Thoracic aorta (tissue), 2 donors: ENCODE data around the gene SF3B6. TPM values are rescaled to one million over a fixed set of nuclear protein-coding genes. Genes with fewer than 3 reads are reported as not detected.

Source experiments
- ATAC-seq: fragments of 150-250 bp; one replicate; pipeline ENCODE4 v1.8.0; 2017; ENCODE audit warnings: low read depth; ENCODE audit not compliant: insufficient number of reproducible peaks, low FRiP score
- DNase-seq: peaks from one replicate; pipeline ENCODE4 v3.0.0-alpha.2; 2020; ENCODE audit warnings: low spot score
- H3K27ac ChIP-seq, 2 donors: fragments of 200-600 bp; sonication (generic); 1 replicate in 1 of 2; 2 replicates in 1 of 2; pipeline ENCODE4 v1.5.1; 2016; ENCODE audit warnings: mild to moderate bottlenecking in 2 of 2, moderate library complexity in 2 of 2
- H3K27me3 ChIP-seq: fragments of 200-600 bp; sonication (generic); replicated peaks from 2 replicates; pipeline ENCODE4 v1.6.0; 2016; ENCODE audit warnings: mild to moderate bottlenecking; ENCODE audit not compliant: insufficient read depth
- H3K36me3 ChIP-seq: fragments of 200-600 bp; sonication (generic); one replicate; pipeline ENCODE4 v1.5.1; 2016
- H3K4me1 ChIP-seq, 2 donors: fragments of 200-600 bp; sonication (generic); 1 replicate in 1 of 2; 2 replicates in 1 of 2; pipeline versions ENCODE4 v1.5.1 to v1.6.0; 2016; ENCODE audit warnings: low read depth in 2 of 2, mild to moderate bottlenecking in 1 of 2; ENCODE audit not compliant: control insufficient read depth in 1 of 2
- H3K4me3 ChIP-seq: fragments of 200-600 bp; sonication (generic); 2 replicates; pipeline ENCODE4 v1.5.1; 2016; ENCODE audit warnings: mild to moderate bottlenecking
- H3K9me3 ChIP-seq: fragments of 200-600 bp; sonication (generic); 2 replicates; pipeline ENCODE4 v1.5.1; 2016
- CTCF ChIP-seq: fragments of 200-600 bp; sonication (generic); IDR thresholded peaks from one replicate; pipeline ENCODE4 v1.5.1; 2019; ENCODE audit warnings: antibody characterized with exemption
- total RNA-seq, 2 donors: library from RNA; depleted of rRNA; stranded (reverse); fragments of >200 nt; gene quantifications; one replicate each; pipeline versions ENCODE4 v1.1.0 to v1.2.3, GENCODE V29; 2016

The SF3B6 gene
- total RNA-seq, 2 donors from 2014 or later = 39.7 to 44.1 TPM

GRCh38 chr2:24021122-24021998 is 54.8 kb downstream of the SF3B6 start:
- ATAC-seq (no peak), DNase-seq (no peak)
- Histone ChIP-seq H3K27me3 (no peaks in the 10 kb centered on the region), H3K4me1 (no peaks in the 10 kb centered on the region), H3K36me3 (peaks cover 7% of the 10 kb centered on the region), H3K9me3 (no peaks in the 10 kb centered on the region), H3K27ac (no peak overlapping the region), H3K4me3 (no peak overlapping the region)
- no peak for TF ChIP-seq CTCF

DNA sequence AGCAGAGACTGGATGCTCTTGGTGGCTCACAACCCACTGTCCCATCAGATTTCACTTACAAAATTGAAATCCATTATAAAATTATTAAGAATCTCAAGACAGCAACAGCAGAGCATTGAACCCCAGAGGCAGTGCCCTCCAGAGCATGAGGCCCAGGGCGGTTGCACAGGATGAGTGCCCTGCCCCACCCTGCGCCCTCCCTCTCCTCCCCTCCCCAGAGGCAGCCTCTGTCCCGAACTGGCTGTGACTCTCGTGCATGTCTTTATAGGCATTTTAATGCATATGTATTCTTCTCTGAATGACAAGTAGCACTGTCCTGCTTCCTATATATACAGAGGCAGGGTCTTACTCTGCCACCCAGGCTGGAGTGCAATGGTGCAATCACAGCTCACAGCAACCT is 55.9 kb downstream of the SF3B6 start:
- Histone ChIP-seq H3K27ac (no peak overlapping the region), H3K36me3 (peaks cover 7% of the 10 kb centered on the region), H3K9me3 (no peaks in the 10 kb centered on the region), H3K4me1 (no peaks in the 10 kb centered on the region), H3K27me3 (no peaks in the 10 kb centered on the region), H3K4me3 (no peak overlapping the region)
- ATAC-seq (no peak), DNase-seq (no peak)
- no peak for TF ChIP-seq CTCF

GRCh38 chr2:24019729-24020128 is 56.4 kb downstream of the SF3B6 start:
- no peak for DNase-seq
- H3K4me3 ChIP-seq = no peak overlapping the region
- no peaks in the 10 kb centered on the region for H3K9me3 ChIP-seq
- H3K27ac ChIP-seq = no peak overlapping the region
- no peaks in the 10 kb centered on the region for H3K4me1 ChIP-seq
- no peak for ATAC-seq
- H3K27me3 ChIP-seq = no peaks in the 10 kb centered on the region
- peaks cover 7% of the 10 kb centered on the region for H3K36me3 ChIP-seq
- TF ChIP-seq CTCF = no peak

DNA sequence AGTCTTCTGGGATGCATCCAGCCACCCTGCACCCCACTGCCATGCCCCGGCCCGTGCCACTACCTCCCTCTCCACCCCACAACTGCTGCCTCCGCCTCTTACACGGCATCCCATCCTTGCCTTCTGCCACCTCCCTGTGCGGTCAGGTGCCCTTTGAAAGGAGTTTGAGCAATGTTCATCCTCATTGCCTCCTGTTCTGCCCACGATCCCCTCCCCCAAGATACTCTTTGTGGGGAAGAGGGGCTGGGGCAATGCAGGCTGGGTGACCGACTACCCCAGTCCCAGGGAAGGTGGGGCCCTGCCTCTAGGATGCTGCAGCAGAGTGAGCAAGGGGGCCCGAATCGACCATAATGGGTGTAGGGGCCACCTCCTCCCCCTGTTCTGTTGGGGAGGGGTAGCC is 57.9 kb downstream of the SF3B6 start:
- ATAC-seq (no peak), DNase-seq (no peak)
- H3K4me3 ChIP-seq = no peak overlapping the region
- no peak for TF ChIP-seq CTCF
- H3K27ac ChIP-seq = no peak overlapping the region
- H3K27me3 ChIP-seq = no peaks in the 10 kb centered on the region
- no peaks in the 10 kb centered on the region for H3K4me1 ChIP-seq
- no peaks in the 10 kb centered on the region for H3K9me3 ChIP-seq
- H3K36me3 ChIP-seq = peaks cover 3% of the 10 kb centered on the region

DNA sequence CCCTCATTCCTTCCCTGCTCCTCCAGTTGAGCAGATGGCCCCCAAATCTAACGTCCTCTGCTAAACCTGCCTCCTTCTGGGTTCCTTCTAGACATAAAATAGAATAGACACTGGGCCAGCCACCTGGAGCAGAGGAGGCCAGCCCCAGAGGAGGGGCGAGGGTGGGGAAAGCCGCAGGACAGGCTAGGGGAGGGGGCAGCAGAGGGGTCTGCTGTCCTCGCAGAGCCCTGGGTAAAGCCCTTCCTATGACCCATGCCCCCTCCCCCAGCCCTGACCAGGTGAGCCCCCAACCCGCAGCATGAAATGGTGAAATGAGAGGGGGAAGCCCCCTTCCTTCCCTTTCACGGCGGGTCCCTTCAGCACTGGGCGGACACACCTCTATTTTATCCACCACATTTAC is 58.4 kb downstream of the SF3B6 start:
- H3K36me3 ChIP-seq = peaks cover 2% of the 10 kb centered on the region
- H3K9me3 ChIP-seq = no peaks in the 10 kb centered on the region
- no peak overlapping the region for H3K4me3 ChIP-seq
- H3K27ac ChIP-seq = no peak overlapping the region
- no peaks in the 10 kb centered on the region for H3K4me1 ChIP-seq
- DNase-seq = no peak
- no peak for TF ChIP-seq CTCF
- no peaks in the 10 kb centered on the region for H3K27me3 ChIP-seq
- ATAC-seq = no peak

Other genes starting within 250 kb of the SF3B6 start
- gene ATAD2B, start 149.2 kb downstream of the SF3B6 start, total RNA-seq = 10 to 100 TPM; 38.3 to 80.7 TPM
- gene UBXN2A, start 135.9 kb downstream of the SF3B6 start, total RNA-seq = 10 to 100 TPM in 1 of 2 donors, 1 to 10 TPM in 1; 6.1 to 18.8 TPM
- gene MFSD2B, start 66.2 kb downstream of the SF3B6 start, total RNA-seq = under 1 TPM in 1 of 2 donors, not detected in 1; 0.14 TPM
- gene WDCP, start 28.9 kb downstream of the SF3B6 start, total RNA-seq = 10 to 100 TPM in 1 of 2 donors, 1 to 10 TPM in 1; 8.0 to 21.3 TPM
- gene FKBP1B, start 26.6 kb downstream of the SF3B6 start, total RNA-seq = 10 to 100 TPM in 1 of 2 donors, 1 to 10 TPM in 1; 7.3 to 12.5 TPM
- 10 to 100 TPM in 1 of 2 donors, 1 to 10 TPM in 1; 3.1 to 13.0 TPM for gene TP53I3, start 8.5 kb upstream of the SF3B6 start, total RNA-seq
- gene PFN4, start 47.0 kb upstream of the SF3B6 start, total RNA-seq = 1 to 10 TPM in 1 of 2 donors, not detected in 1; 1.9 TPM
- 100 to 1,000 TPM in 1 of 2 donors, 10 to 100 TPM in 1; 23.6 to 114 TPM for gene FAM228B, start 47.1 kb upstream of the SF3B6 start, total RNA-seq
- gene FAM228A, start 98.7 kb upstream of the SF3B6 start, total RNA-seq = under 1 TPM; 0.81 to 0.92 TPM